Esophagus muscularis mucosa (tissue), 4 donors: Measurements from ENCODE around the gene KCNQ1. TPM values are rescaled to one million over a fixed set of nuclear protein-coding genes. Genes with fewer than 3 reads are reported as not detected.

Source experiments
- DNase-seq: peaks from one replicate; pipeline ENCODE4 v3.0.0-alpha.2; 2017; ENCODE audit errors: extremely low spot score
- H3K27ac ChIP-seq, 4 donors: fragments of 200-600 bp; sonication (generic); replicated peaks in 1 of 4; 1 replicate in 3 of 4; 2 replicates in 1 of 4; pipeline ENCODE4 v1.5.1; 2016 to 2019; ENCODE audit warnings: mild to moderate bottlenecking in 1 of 4
- H3K27me3 ChIP-seq, 4 donors: fragments of 200-600 bp; sonication (generic); one replicate each; pipeline versions ENCODE4 v1.5.1 to v1.6.0; 2016 to 2019
- H3K36me3 ChIP-seq, 4 donors: fragments of 200-600 bp; sonication (generic); one replicate each; pipeline ENCODE4 v1.5.1; 2016 to 2019
- H3K4me1 ChIP-seq, 4 donors: fragments of 200-600 bp; sonication (generic); one replicate each; pipeline ENCODE4 v1.5.1; 2016 to 2019
- H3K4me3 ChIP-seq, 4 donors: fragments of 200-600 bp; sonication (generic); 1 replicate in 2 of 4; 2 replicates in 2 of 4; pipeline ENCODE4 v1.5.1; 2016 to 2019; ENCODE audit warnings: mild to moderate bottlenecking in 4 of 4, moderate library complexity in 1 of 4
- H3K9me3 ChIP-seq, 4 donors: fragments of 200-600 bp; sonication (generic); 1 replicate in 3 of 4; 2 replicates in 1 of 4; pipeline ENCODE4 v1.5.1; 2016 to 2019
- CTCF ChIP-seq, 3 experiments: fragments of 200-600 bp in 2 of 3; fragments of 450-650 bp in 1 of 3; sonication (generic) in 2 of 3; IDR thresholded peaks; one replicate each; pipeline ENCODE4 v1.5.1; 2017 to 2019; ENCODE audit warnings: antibody characterized with exemption in 3 of 3, mild to moderate bottlenecking in 2 of 3, moderate library complexity in 1 of 3
- EP300 ChIP-seq: sonication (generic); formaldehyde crosslinking; IDR thresholded peaks from one replicate; pipeline ENCODE4 v1.6.1; 2017; ENCODE audit warnings: antibody characterized with exemption
- POLR2A ChIP-seq: fragments of 450-650 bp; IDR thresholded peaks from one replicate; pipeline ENCODE4 v1.6.1; 2017; ENCODE audit warnings: antibody characterized with exemption, moderate library complexity, mild to moderate bottlenecking, low read depth
- POLR2AphosphoS5 ChIP-seq, 2 donors: sonication (generic); formaldehyde crosslinking; IDR thresholded peaks; one replicate each; pipeline ENCODE4 v1.6.1; 2017; ENCODE audit warnings: antibody characterized with exemption in 2 of 2
- WGBS: methylation state at CpG from one replicate; pipeline ENCODE4 v1.1.5; 2018; 5-methylcytosine and 5-hydroxymethylcytosine counted together
- intact Hi-C: fragments of 100-400 bp; cut with DNase I; formaldehyde crosslinking; loops from one replicate; pipeline ENCODE4 v1.15.1; 2023
- total RNA-seq, 4 donors: library from RNA; depleted of rRNA; stranded (reverse); fragments of >200 nt; gene quantifications; one replicate each; pipeline versions ENCODE4 v1.1.0 to v1.2.1, GENCODE V29; 2016

Gene KCNQ1
- total RNA-seq, 4 donors from 2014 or later = 2.1 to 5.9 (median 4.3) TPM

- Histone ChIP-seq H3K27ac (no peak overlapping the region), H3K36me3 (no peaks in the 10 kb centered on the region), H3K27me3 (no peaks in the 10 kb centered on the region), H3K4me1 (no peaks in the 10 kb centered on the region), H3K4me3 (no peak overlapping the region), H3K9me3 (peaks cover 0 to 5% (median 0%) of the 10 kb centered on the region in 4 donors)
- WGBS = 100% methylated on average over 12 of the region's 17 CpGs
- DNase-seq = no peak
- intact Hi-C loops = no loop called here
- TF ChIP-seq EP300 (no peak), POLR2AphosphoS5 (IDR thresholded peaks at IDR 0.05) (no peak), POLR2A (no peak), CTCF (IDR thresholded peaks at IDR 0.05) (no peak)
These were observed 113.6 kb downstream of the KCNQ1 start for GRCh38 chr11:2558397-2558796.

GRCh38 chr11:2558861-2559526, 114.2 kb downstream of the KCNQ1 start:
- DNase-seq = no peak
- no peaks in the 10 kb centered on the region for H3K4me1 ChIP-seq
- no peak overlapping the region for H3K4me3 ChIP-seq
- no peaks in the 10 kb centered on the region for H3K27me3 ChIP-seq
- H3K36me3 ChIP-seq = no peaks in the 10 kb centered on the region
- H3K27ac ChIP-seq = no peak overlapping the region
- intact Hi-C loops = no loop called here
- TF ChIP-seq POLR2A (no peak), POLR2AphosphoS5 (IDR thresholded peaks at IDR 0.05) (no peak), CTCF (IDR thresholded peaks at IDR 0.05) (no peak)
- 92% methylated on average over 5 of the region's 13 CpGs for WGBS
- H3K9me3 ChIP-seq = peaks cover 0 to 5% (median 0%) of the 10 kb centered on the region in 4 donors

- no peaks in the 10 kb centered on the region for H3K4me1 ChIP-seq
- peaks cover 0 to 5% (median 0%) of the 10 kb centered on the region in 4 donors for H3K9me3 ChIP-seq
- intact Hi-C loops = no loop called here
- H3K4me3 ChIP-seq = no peak overlapping the region
- 75% methylated on average over 10 of the region's 28 CpGs for WGBS
- H3K27ac ChIP-seq = no peak overlapping the region
- no peaks in the 10 kb centered on the region for H3K27me3 ChIP-seq
- TF ChIP-seq CTCF (IDR thresholded peaks at IDR 0.05) (no peak), POLR2A (no peak), POLR2AphosphoS5 (IDR thresholded peaks at IDR 0.05) (no peak), EP300 (no peak)
- H3K36me3 ChIP-seq = no peaks in the 10 kb centered on the region
- no peak for DNase-seq
These were observed 114.9 kb downstream of the KCNQ1 start for GRCh38 chr11:2559527-2560311.

GRCh38 chr11:2561696-2562581, 117.1 kb downstream of the KCNQ1 start:
- no peak overlapping the region for H3K4me3 ChIP-seq
- H3K27me3 ChIP-seq = no peaks in the 10 kb centered on the region
- H3K4me1 ChIP-seq = no peaks in the 10 kb centered on the region
- intact Hi-C loops = no loop called here
- H3K27ac ChIP-seq = no peak overlapping the region
- TF ChIP-seq POLR2A (no peak), EP300 (no peak), POLR2AphosphoS5 (IDR thresholded peaks at IDR 0.05) (no peak), CTCF (IDR thresholded peaks at IDR 0.05) (no peak)
- WGBS = 87% methylated on average over 12 of the region's 27 CpGs
- no peaks in the 10 kb centered on the region for H3K36me3 ChIP-seq
- peaks cover 0 to 5% (median 0%) of the 10 kb centered on the region in 4 donors for H3K9me3 ChIP-seq
- DNase-seq = no peak
